A549 (cell line): Measurements from ENCODE around the gene ORMDL1. TPM values are rescaled to one million over a fixed set of nuclear protein-coding genes. Genes with fewer than 3 reads are reported as not detected.

Experiments
- ATAC-seq, 2 experiments: fragments of 200-7000 bp in 1 of 2; fragments of >200 bp in 1 of 2; cut with Nextera tagmentation in 1 of 2; cut with Tn5 transposase in 1 of 2; 3 replicates each; pipeline versions ENCODE4 v1.8.0 to v1.9.1; 2018 to 2020; ENCODE audit warnings: mild to moderate bottlenecking in 1 of 2, moderate library complexity in 1 of 2
- CTCF ChIA-PET: fragments of 300-600 bp; sonication (Branson Sonifier 250); formaldehyde crosslinking; extraction: SDS; loops from one replicate; lab custom pipeline; 2021; ENCODE audit warnings: antibody characterized with exemption, inconsistent platforms; lab: Yijun Ruan, JAX
- POLR2A ChIA-PET: fragments of 350-600 bp; formaldehyde crosslinking; extraction: SDS; loops from one replicate; lab custom pipeline; 2021; ENCODE audit warnings: antibody characterized with exemption, inconsistent platforms; lab: Yijun Ruan, JAX
- DNase-seq, 2 experiments: peaks; one replicate each; pipeline versions ENCODE4 v3.0.0 to v3.0.0-alpha.2; 2011 to 2016; ENCODE audit warnings: low read depth in 1 of 2, low spot score in 1 of 2
- FAIRE-seq: peaks from 2 replicates; lab custom pipeline; 2011; peaks lifted over from hg19 to GRCh38; lab: Jason Lieb, UNC
- H3K27ac ChIP-seq, 2 experiments: fragments of >200 bp; sonication (Bioruptor Twin); formaldehyde crosslinking; 3 replicates each; pipeline ENCODE4 v1.5.1; 2016 to 2017
- H3K4me1 ChIP-seq: fragments of >200 bp; sonication (Bioruptor Twin); formaldehyde crosslinking; 3 replicates; pipeline ENCODE4 v1.6.1; 2016
- H3K4me2 ChIP-seq: fragments of >200 bp; sonication (Bioruptor Twin); formaldehyde crosslinking; 3 replicates; pipeline ENCODE4 v1.6.1; 2016
- H3K4me3 ChIP-seq: fragments of >200 bp; sonication (Bioruptor Twin); formaldehyde crosslinking; 3 replicates; pipeline ENCODE4 v1.5.1; 2016
- H3K9me3 ChIP-seq: fragments of >200 bp; sonication (Bioruptor Twin); formaldehyde crosslinking; 3 replicates; pipeline ENCODE4 v1.6.1; 2016
- ATOH8 ChIP-seq: fragments of 250-450 bp; sonication (Bioruptor Pico); IDR thresholded peaks from 2 replicates; pipeline ENCODE4 v1.5.0; 2020; ENCODE audit warnings: low read depth, mild to moderate bottlenecking, moderate library complexity
- CHD2 ChIP-seq: fragments of 150-350 bp; IDR thresholded peaks from 2 replicates; pipeline ENCODE4 v1.6.1; 2014; ENCODE audit warnings: low read length; ENCODE audit not compliant: partially characterized antibody
- EP300 ChIP-seq, 2 experiments: fragments of >200 bp; sonication (Bioruptor Twin); formaldehyde crosslinking; IDR thresholded peaks; 2 replicates in 1 of 2; 3 replicates in 1 of 2; pipeline ENCODE4 v1.6.1; 2016 to 2017
- ESRRA ChIP-seq: fragments of 150-350 bp; IDR thresholded peaks from 2 replicates; pipeline ENCODE4 v1.6.1; 2014; ENCODE audit warnings: mild to moderate bottlenecking, low read length, borderline replicate concordance
- FOSL2 ChIP-seq, 2 experiments: fragments of 450-650 bp in 1 of 2; fragments of >200 bp in 1 of 2; sonication (Bioruptor Twin) in 1 of 2; formaldehyde crosslinking; IDR thresholded peaks; 2 replicates each; pipeline versions ENCODE4 v1.5.0 to v1.6.1; 2016 to 2020; ENCODE audit warnings: mild to moderate bottlenecking in 1 of 2, moderate library complexity in 1 of 2
- HDAC2 ChIP-seq: fragments of 200-600 bp; sonication (generic); IDR thresholded peaks from 2 replicates; pipeline ENCODE4 v1.6.1; 2016
- HOXA7 ChIP-seq: fragments of 250-450 bp; sonication (Bioruptor Pico); IDR thresholded peaks from 2 replicates; pipeline ENCODE4 v1.5.0; 2020; ENCODE audit warnings: mild to moderate bottlenecking, moderate library complexity
- MYC ChIP-seq: IDR thresholded peaks from 2 replicates; pipeline ENCODE4 v1.6.1; 2012; ENCODE audit warnings: mild to moderate bottlenecking, inconsistent platforms, low read length, improper control_type of control experiment, borderline replicate concordance
- NPAS2 ChIP-seq: fragments of 250-450 bp; sonication (Bioruptor Pico); IDR thresholded peaks from 2 replicates; pipeline ENCODE4 v1.8.0; 2022; ENCODE audit warnings: mild to moderate bottlenecking, moderate library complexity, borderline replicate concordance
- NR3C1 ChIP-seq: fragments of >200 bp; sonication (Bioruptor Twin); formaldehyde crosslinking; IDR thresholded peaks from 3 replicates; pipeline ENCODE4 v1.6.1; 2017
- PHF8 ChIP-seq: fragments of 200-600 bp; sonication (generic); IDR thresholded peaks from 2 replicates; pipeline ENCODE4 v1.6.1; 2016; ENCODE audit warnings: low read depth, mild to moderate bottlenecking, antibody characterized with exemption, moderate library complexity, borderline replicate concordance
- POLR2AphosphoS2 ChIP-seq: conservative IDR thresholded peaks from 2 replicates; pipeline ENCODE4 v1.6.1; 2012; ENCODE audit warnings: low read length, improper control_type of control experiment, inconsistent platforms
- RAD21 ChIP-seq, 2 experiments: fragments of >200 bp in 1 of 2; sonication (Bioruptor Twin) in 1 of 2; formaldehyde crosslinking in 1 of 2; IDR thresholded peaks in 1 of 2; conservative IDR thresholded peaks in 1 of 2; 2 replicates in 1 of 2; 3 replicates in 1 of 2; pipeline ENCODE4 v1.6.1; 2012 to 2018; ENCODE audit warnings: inconsistent platforms in 1 of 2
- REST ChIP-seq: fragments of 200-600 bp; sonication (generic); IDR thresholded peaks from 2 replicates; pipeline ENCODE4 v1.6.1; 2016; ENCODE audit warnings: antibody characterized with exemption, mild to moderate bottlenecking, moderate library complexity
- RFX5 ChIP-seq: fragments of 450-650 bp; IDR thresholded peaks from 2 replicates; pipeline ENCODE4 v1.7.1; 2014; ENCODE audit warnings: antibody characterized with exemption, mild to moderate bottlenecking, moderate library complexity
- SREBF2 ChIP-seq: fragments of 450-650 bp; IDR thresholded peaks from 2 replicates; pipeline ENCODE4 v1.6.1; 2014; ENCODE audit warnings: mild to moderate bottlenecking, moderate library complexity
- USF2 ChIP-seq: fragments of 450-650 bp; IDR thresholded peaks from 2 replicates; pipeline ENCODE4 v1.6.1; 2014; ENCODE audit warnings: antibody characterized with exemption
- ZC3H11A ChIP-seq: fragments of 450-650 bp; IDR thresholded peaks from 2 replicates; pipeline ENCODE4 v1.6.1; 2014; ENCODE audit warnings: antibody characterized with exemption, mild to moderate bottlenecking
- ZFP36 ChIP-seq: fragments of 450-650 bp; IDR thresholded peaks from 2 replicates; pipeline ENCODE4 v1.6.1; 2014; ENCODE audit warnings: borderline replicate concordance; ENCODE audit not compliant: partially characterized antibody
- WGBS: methylation state at CpG from one replicate; pipeline ENCODE4 v1.1.6; 2017; ENCODE audit errors: missing lambda C conversion rate; 5-methylcytosine and 5-hydroxymethylcytosine counted together
- polyA plus RNA-seq, 4 experiments: library from polyadenylated mRNA; depleted of rRNA in 3 of 4; stranded (reverse); fragments of >200 nt; fragmentation: RNase III in 1 of 4; extraction: RNeasy Plus Mini Kit Qiagen cat#74134 plus additional on column Dnase treatment in 1 of 4; gene quantifications; 2 replicates in 3 of 4; 3 replicates in 1 of 4; pipeline ENCODE4 v1.2.3, GENCODE V29; 2011 to 2017

Gene ORMDL1
- polyA plus RNA-seq, 2 of the 4 experiments (the other 2 are of a cell fraction), result 50.3 to 106 TPM

- 96% methylated on average over 5 of the region's 5 CpGs for WGBS
- CTCF ChIA-PET, result interaction anchor here (0.7 kb wide), 1 partner anchor 11 kb away, joined by 4 read pairs; no protein-coding TSS in a partner anchor
These were observed 41.9 kb upstream of the ORMDL1 start for GRCh38 chr2:189826039-189826438.

GRCh38 chr2:189824694-189825396 lies 40.7 kb upstream of the ORMDL1 start:
- no peak for ATAC-seq
- FAIRE-seq, result no peak
- 92% methylated on average over 3 of the region's 3 CpGs for WGBS
- peaks cover 8% of the 10 kb centered on the region; the same call in 2 of the 3 replicates for H3K4me1 ChIP-seq
- H3K4me3 ChIP-seq, result no peak overlapping the region
- no peak for TF ChIP-seq NR3C1
- H3K4me2 ChIP-seq, result no peak overlapping the region
- DNase-seq, result no peak
- H3K9me3 ChIP-seq, result no peaks in the 10 kb centered on the region
- ChIA-PET POLR2A (no interaction called here), CTCF (interaction anchor here (1.2 kb wide), 1 partner anchor 181 kb away, joined by 3 read pairs; no protein-coding TSS in a partner anchor)
- H3K27ac ChIP-seq, result no peak overlapping the region

More at GRCh38 chr2:189826039-189826438, 41.9 kb upstream of the ORMDL1 start:
- H3K4me2 ChIP-seq, result no peak overlapping the region
- FAIRE-seq, result no peak
- H3K27ac ChIP-seq, result no peak overlapping the region; a peak in 1 of 6 replicates
- POLR2A ChIA-PET, result no interaction called here
- no peak overlapping the region for H3K4me3 ChIP-seq
- H3K4me1 ChIP-seq, result peaks cover 8% of the 10 kb centered on the region; the same call in 2 of the 3 replicates
- no peak for ATAC-seq
- DNase-seq, result no peak
- H3K9me3 ChIP-seq, result no peaks in the 10 kb centered on the region
- no peak for TF ChIP-seq PHF8
- TF ChIP-seq EP300 (IDR thresholded peaks at IDR 0.05), result no peak
- no peak for TF ChIP-seq ESRRA
- no peak for TF ChIP-seq SREBF2
- no peak for TF ChIP-seq CHD2
- TF ChIP-seq ATOH8, result no peak
- TF ChIP-seq MYC, result no peak

GRCh38 chr2:189821953-189822748 lies 38.0 kb upstream of the ORMDL1 start:
- peak; percentile 42 to 54; a peak in 4 of 6 replicates for ATAC-seq
- no peak for FAIRE-seq
- ChIA-PET POLR2A (no interaction called here), CTCF (no interaction called here)
- peak in 1 of 2 experiments; percentile 13 for DNase-seq
- Histone ChIP-seq H3K9me3 (no peaks in the 10 kb centered on the region), H3K27ac (no peak overlapping the region), H3K4me3 (no peak overlapping the region), H3K4me2 (no peak overlapping the region)
- WGBS, result 91% methylated on average over 33 of the region's 33 CpGs
- TF ChIP-seq HDAC2 (no peak), NPAS2 (CRISPR knock-in tag) (no peak), ZC3H11A (no peak), RAD21 (conservative IDR thresholded peaks at IDR 0.05 in 1 of 2, IDR thresholded peaks at IDR 0.05 in 1 of 2) (no peak), POLR2AphosphoS2 (no peak), FOSL2 (IDR thresholded peaks at IDR 0.05) (no peak), FOSL2 (CRISPR knock-in tag; IDR thresholded peaks at IDR 0.05) (no peak), HOXA7 (no peak), ZFP36 (no peak), USF2 (no peak), RFX5 (no peak), REST (no peak)
- TF ChIP-seq, all 56 proteins: peak for 0
- H3K4me1 ChIP-seq, result peaks cover 8% of the 10 kb centered on the region; the same call in 2 of the 3 replicates
